GM10847 (cell line): ENCODE results near the gene JPH2.

Experiments
- POLR2A ChIP-seq: IDR thresholded peaks from 2 replicates; pipeline ENCODE4 v1.6.1; 2011; ENCODE audit not compliant: insufficient read length; ENCODE audit errors: extremely low read depth

Gene JPH2

DNA sequence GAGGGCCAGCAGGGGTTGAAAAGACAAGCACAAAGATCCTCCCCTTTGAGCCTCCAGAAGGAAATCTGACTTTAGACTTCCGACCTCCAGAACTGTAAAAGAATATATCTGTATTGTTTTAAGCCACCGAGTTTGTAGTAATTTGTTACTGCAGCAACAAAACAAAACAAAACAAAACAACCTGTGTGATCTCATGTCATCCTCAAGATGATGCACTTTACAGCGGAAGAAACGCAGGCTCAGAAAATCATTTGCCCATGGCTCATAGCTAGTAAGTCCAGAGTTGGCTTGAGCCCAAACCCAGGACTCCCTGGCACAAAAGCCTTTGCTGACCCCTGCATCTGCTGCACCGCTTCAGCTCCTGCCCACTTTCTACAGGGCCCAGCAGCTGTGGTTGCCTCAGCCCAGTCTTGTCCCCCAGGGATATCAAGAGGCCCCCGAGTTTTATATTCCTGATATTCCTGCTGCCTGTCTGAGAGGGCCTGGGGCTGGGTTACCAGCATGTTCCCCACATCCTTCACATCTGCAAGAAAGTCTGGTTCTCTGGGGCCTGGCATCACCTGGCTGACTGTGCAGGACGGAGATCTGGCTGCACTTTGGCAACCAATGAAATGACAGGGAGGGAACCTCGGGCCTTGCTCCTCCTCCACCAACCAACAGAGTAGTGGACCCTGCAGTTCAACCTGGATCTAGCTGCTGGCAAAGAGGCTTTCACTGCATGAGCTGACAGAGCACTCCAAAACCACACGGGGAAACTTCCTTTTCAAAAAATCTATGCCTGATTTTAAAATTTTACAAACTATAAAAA is 56.9 kb downstream of the JPH2 start:
- no peak for TF ChIP-seq POLR2A

DNA sequence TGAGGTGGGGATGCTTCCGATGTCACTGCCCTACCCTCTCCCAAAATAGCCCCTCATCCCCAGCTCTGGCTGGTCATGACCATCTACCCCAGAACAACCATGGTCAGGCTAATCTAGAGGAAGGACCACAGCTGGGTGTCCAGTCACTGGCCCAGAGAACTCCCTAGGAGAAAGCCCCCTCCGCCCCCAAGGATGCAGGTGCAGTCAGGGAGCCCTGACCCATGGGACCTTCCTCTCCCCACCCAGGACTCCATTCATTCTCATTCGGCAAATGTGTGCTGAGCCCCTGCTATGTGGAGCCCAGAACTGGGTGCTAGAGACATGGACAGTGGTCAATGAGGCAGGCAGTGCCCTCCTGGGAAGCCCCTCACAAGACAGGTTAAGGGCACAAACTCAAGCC is 60.5 kb downstream of the JPH2 start:
- TF ChIP-seq POLR2A, result no peak

DNA sequence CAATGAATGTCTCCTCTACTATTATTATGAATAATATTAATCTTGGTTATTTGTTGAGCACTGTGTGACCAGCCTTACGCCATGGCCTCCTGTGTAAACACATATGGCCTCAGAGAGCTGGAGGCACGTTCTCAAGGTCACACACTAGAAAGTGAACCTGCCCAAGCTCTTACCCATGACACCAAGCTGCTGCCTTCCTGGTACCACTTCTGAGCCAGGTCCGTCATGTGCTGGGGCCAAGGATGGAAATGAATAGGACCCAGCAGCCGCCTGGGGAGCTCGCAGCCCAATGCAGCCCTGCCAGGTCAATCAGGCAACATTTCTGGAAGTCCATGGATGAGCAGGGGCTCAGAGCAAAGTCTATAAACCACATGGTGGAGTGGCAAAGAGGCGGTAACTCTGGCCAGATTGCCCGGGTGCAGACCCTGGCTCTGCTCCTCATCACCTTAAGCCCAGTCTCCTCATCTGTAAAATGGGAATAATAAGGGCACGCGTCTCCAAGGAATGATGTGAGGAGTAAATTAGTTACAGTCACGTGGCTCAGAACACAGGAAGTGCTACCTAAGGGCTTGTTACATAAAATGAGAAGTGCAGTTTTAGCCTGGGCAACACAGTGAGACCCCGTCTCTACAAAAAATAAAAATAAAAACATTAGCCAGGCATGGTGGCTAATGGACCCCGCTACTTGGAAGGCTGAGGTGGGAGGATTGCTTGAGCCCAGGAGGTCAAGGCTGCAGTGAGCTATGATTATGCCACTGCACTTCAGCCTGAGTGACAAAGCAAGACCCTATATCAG is 61.5 kb downstream of the JPH2 start:
- no peak for TF ChIP-seq POLR2A

DNA sequence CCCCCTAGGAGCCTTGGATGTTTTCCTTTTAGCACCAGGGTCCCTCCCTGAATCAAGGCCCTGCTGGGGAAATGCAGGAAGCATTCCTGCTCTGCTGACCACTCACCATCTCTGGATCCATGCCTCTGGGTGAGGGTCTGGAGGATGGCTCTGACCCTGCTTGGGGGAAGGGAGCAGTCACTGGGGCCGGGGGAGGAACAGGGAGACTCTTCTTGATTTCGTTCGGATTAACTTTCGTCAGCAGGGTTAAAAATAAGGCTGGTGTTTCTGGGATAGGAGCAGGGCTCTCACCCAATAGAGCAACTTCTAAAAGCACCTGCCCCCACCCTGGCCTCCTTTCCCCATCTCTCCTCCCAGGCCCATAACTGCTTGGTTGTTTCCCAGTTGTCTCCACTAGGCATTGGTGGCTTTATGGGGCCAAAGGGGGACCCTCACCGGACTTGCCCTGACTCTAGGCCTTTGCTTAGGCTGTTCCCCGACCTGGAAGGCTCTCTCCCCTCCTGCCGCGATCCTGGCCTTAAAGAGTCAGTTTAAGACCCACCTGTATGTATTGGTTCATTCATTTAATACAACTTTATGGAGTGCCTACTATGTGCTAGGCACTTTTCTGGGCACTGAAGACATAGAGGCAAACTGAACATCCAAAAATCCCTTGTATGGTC is 63.0 kb downstream of the JPH2 start:
- TF ChIP-seq POLR2A, result no peak

DNA sequence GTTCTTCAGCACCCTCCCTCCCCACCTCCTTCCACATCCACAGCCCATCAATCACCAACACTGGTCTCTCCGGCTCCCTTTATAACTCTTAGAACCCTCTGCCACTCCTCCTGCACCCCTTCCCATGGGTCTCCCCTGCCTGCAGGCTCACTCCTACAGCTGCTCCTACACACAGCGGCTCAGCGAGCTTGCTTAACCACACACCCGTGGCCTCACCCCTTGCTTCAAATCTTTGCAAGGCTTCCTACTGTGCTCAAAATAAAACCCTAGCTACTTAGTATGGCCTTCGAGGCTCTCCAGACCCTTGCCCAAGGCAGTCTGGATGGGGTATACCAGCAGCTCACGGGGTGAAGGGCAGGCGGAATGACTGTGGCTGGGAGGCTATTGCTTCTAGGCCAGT is 63.7 kb downstream of the JPH2 start:
- no peak for TF ChIP-seq POLR2A

DNA sequence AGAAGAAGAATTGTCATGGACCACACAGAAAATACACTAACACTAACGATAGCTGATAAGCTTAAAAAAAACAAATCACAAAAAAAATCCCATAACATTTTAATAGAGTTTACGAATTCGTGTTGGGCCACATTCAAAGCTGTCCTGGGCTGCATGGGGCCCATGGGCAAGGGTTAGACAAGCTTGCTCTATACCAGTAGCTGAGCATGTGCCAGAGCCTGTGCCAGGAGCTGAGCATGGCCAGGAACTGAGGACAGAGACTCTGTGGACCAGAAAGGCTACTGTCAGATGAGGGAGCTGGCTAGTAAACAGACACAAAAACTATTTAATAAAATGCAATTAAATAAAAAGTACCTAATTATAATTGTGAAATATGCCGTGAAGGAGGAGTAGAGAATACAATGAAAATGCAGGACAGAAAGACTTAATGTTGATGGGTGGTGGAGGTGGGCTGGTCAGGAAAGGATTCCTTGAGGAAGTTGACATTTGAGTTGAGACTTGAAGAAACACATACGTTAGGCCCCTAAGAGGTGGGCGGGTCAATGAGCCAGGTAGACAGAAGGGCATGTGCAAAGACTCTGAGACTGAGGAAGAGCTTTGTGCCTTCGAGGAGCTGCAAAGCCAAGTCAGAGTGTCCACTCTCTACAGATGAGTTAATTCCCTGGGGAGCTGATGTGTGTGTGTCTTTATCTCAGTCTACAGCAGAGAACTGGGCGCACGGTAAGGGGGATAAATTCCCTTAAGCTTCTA is 66.1 kb downstream of the JPH2 start:
- TF ChIP-seq POLR2A, result no peak

DNA sequence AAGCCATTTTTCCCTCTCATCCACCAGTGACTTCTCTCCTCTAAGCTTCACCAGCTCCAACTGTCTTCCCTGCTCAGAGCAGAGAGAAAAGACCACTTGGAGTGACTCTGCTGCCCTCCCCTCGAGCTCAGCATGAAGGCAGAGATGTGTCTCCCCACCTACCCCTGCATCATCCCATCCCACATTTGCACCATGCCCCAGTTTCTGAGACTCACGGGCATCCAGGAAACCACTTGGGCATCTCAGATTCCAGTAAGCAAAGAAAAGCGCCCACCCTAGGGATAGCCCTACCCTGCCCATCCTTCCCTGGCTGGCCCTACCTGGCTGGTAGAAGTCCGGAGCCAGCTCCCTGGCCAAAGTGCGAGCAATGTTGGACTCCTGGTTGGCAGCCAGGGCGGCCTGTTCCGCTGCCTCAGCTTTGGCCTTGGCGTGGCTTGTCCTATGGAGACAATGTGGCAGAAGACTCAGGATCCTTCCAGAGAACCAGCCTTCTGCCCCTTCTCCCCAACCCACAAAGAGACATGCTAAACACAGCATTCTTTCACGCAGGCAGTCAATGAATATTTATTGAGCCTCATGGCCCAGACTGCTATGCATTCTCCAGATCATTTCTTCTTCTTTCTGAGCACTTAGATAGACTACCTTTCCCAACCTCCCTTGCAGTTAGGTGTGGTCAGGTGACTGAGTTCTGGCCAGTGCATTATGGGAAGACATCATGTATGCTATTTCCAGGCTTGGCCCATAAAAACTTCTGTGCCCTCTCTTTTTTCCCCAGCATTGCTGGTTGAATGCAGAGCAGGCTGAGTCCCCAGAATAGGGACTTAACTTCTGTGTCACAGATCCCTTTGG is 68.6 kb downstream of the JPH2 start:
- no peak for TF ChIP-seq POLR2A

DNA sequence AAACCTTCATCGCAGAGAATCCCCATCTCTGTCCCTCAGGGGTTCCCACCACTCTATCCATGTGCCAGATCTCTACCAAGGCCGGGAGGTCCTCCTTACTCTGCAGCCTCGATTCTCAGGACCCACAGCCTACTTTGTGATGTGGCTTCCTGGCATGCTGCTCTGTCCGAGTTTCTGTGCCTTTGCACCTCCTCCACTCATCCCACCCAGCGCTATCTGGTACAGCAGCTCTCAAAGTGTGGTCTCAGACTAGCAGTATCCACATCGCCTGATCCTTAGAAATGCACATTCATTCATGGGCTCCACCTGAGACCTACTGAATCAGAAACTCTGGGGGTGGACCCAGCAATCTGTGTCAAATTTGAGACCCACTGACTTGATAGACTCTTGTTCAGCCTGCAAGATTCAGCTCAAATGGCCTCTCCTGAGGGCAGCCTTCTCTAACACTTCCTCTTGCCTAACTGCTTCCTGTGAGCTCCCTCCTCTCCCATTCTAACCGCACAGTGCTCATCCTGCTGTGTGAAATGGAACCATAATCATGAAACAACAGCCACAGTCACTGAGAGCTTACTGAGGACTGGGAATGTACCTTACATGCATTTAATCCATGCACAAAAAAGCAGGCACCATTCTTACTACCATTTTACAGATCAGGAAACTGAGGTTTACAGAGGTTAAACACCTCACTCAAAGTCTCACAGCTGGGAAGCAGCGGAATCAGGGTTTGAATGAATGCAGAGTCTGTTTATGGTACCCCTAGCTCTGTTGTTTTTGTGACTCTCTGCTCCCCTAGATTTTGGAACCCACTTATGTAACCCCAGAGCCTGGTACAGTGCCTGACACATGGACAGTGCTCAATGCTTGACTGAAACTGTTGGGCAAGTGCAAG is 69.4 kb downstream of the JPH2 start:
- no peak for TF ChIP-seq POLR2A

DNA sequence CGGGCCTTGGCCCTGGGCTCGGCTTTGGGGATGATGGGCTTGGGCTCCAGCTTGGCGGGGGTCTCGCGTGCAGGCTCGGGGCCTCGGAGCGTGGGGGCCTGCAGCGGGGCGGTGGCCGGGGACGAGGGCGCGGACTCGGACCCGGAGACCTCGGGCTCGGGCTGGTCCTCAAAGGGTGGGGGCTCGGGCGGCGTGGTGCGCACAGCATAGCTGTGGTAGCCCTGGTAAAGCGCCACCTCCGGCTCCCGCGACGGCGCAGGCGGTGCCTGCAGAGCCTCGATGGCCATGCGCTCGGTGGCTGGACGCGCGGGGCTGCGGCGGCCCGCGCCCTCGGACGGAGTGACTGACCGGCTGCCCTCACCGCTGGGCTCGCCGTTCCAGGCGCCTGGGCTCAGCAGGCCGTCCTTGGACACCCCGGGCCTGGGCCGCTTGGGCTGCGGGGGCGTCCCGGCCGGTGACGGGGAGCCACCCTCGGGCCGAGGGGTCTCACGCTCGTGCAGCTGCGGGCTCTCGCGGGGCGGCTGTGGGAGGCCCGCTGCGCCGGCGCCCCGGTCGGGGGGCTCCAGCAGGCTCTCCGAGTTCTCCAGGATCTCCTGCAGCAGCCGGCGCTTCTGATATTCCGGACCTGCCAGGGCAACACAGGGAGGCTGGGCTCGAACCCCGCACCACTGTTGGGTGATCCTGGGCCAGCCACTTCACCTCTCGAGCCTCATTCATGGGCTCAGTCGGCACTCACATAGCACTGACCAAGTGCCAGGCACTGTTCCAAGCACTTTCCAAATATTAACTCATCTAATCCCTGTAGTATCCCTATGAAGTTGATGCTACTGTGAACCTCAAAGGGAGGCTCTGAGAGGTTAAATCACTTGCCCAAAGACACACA is 71.0 kb downstream of the JPH2 start:
- no peak for TF ChIP-seq POLR2A

DNA sequence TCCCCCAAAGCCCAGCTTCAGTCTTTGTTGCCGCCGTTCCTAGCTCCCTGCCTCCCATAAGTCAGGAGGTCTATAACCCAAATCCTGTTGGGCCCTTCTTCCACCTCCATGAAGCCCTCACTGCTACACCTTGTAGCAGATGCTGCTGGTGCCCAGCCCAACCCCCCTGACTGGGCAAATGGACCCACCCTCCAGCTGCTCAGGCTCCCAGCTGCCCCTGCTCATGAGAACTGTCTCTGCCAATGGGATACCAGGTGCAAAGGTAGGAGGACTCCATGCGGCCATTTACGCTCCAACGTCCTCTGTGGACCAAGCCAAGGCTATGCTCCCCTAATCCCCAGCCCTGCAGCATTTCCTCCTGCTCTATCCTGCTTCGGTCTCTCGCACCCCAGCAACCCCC is 71.8 kb downstream of the JPH2 start:
- TF ChIP-seq POLR2A, result no peak

DNA sequence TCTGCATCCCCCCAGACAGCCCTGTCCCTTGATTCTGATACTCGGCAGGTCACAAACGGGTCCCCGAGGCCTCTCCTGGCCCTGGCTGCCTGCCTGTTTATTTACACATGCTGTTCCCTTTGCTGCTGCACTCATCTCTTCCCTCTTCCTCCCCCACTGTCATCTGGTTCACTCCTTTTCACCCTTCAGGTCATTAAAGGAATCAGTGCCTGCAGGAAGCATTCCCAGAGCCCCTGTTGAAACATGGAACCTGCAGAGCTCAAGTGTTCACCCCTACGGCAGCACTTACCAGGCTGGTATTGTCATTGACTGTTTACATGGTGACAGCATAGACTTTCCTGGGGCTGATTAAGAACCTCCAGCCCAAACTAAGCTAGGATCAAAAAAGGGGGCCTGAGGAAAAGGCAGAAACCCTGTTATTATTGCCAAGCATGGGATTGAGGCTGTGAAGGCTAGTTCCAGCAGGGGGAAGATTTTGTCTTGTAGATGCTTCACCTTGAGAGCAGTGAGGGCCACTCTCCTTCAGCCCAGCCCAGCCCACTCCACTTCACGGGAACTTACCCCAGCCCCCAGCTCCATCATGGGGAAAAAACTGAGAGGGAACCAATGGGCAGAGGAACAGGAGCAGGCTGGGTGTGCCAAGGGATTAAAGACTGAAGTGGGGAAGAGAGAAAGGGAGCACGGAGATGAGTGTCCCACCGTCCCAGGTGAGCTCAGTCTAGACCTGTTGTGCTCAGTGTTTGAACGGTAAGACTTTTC is 73.2 kb downstream of the JPH2 start:
- no peak for TF ChIP-seq POLR2A
